ENCODE results near the gene FHOD1. TPM values are rescaled to one million over a fixed set of nuclear protein-coding genes. Genes with fewer than 3 reads are reported as not detected.

Gene FHOD1
- total RNA-seq, 4 donors from 2014 or later, result 9.7 to 15.5 (median 12.9) TPM

GRCh38 chr16:67187175-67187890 lies 59.9 kb downstream of the FHOD1 start:
- Histone ChIP-seq H3K9me3 (no peaks in the 10 kb centered on the region), H3K27ac (no peak overlapping the region), H3K36me3 (no peaks in the 10 kb centered on the region), H3K4me1 (peaks cover 0 to 48% (median 24%) of the 10 kb centered on the region in 3 donors), H3K4me3 (no peak overlapping the region), H3K27me3 (no peaks in the 10 kb centered on the region)
- no peak for TF ChIP-seq CTCF (IDR thresholded peaks at IDR 0.05)
- TF ChIP-seq POLR2A (IDR thresholded peaks at IDR 0.05), result no peak
- no peak for TF ChIP-seq POLR2AphosphoS5 (IDR thresholded peaks at IDR 0.05)
- no peak for TF ChIP-seq EP300 (IDR thresholded peaks at IDR 0.05)
- 80% methylated on average over 2 of the region's 26 CpGs; no CpG with 5 or more reads in 1 of the 2 donors for WGBS, 2 donors (ENCODE audit: low coverage in 1 of 2)
- no peak for ATAC-seq

GRCh38 chr16:67186550-67186950 lies 60.7 kb downstream of the FHOD1 start:
- Histone ChIP-seq H3K27ac (no peak overlapping the region), H3K27me3 (no peaks in the 10 kb centered on the region), H3K4me1 (peaks cover 0 to 51% (median 21%) of the 10 kb centered on the region in 3 donors), H3K9me3 (no peaks in the 10 kb centered on the region), H3K4me3 (no peak overlapping the region), H3K36me3 (no peaks in the 10 kb centered on the region)
- TF ChIP-seq POLR2A (IDR thresholded peaks at IDR 0.05) (no peak), EP300 (IDR thresholded peaks at IDR 0.05) (no peak), POLR2AphosphoS5 (IDR thresholded peaks at IDR 0.05) (no peak), CTCF (IDR thresholded peaks at IDR 0.05) (no peak)
- ATAC-seq, result no peak
- 20% methylated on average over 2 of the region's 5 CpGs; no CpG with 5 or more reads in 1 of the 2 donors for WGBS, 2 donors (ENCODE audit: low coverage in 1 of 2)

- Histone ChIP-seq H3K36me3 (no peaks in the 10 kb centered on the region), H3K27me3 (no peaks in the 10 kb centered on the region), H3K4me3 (peak overlapping the region in 1 of 2 donors; percentile 80), H3K9me3 (no peaks in the 10 kb centered on the region), H3K27ac (peak overlapping the region in 2 of 4 donors; percentile 96 to 98), H3K4me1 (peaks cover 0 to 51% (median 21%) of the 10 kb centered on the region in 3 donors)
- WGBS, 2 donors (ENCODE audit: low coverage in 1 of 2), result 11 to 14% methylated on average over 8 to 9 of the region's 12 CpGs
- no peak for TF ChIP-seq CTCF (IDR thresholded peaks at IDR 0.05)
- TF ChIP-seq POLR2A (IDR thresholded peaks at IDR 0.05), result no peak
- TF ChIP-seq POLR2AphosphoS5 (IDR thresholded peaks at IDR 0.05), result no peak
- TF ChIP-seq EP300 (IDR thresholded peaks at IDR 0.05), result no peak
- no peak for ATAC-seq
These were observed 61.6 kb downstream of the FHOD1 start for GRCh38 chr16:67185651-67186134.

- ATAC-seq, result peak; percentile 45
- H3K4me1 ChIP-seq, result peaks cover 0 to 53% (median 21%) of the 10 kb centered on the region in 3 donors
- H3K27ac ChIP-seq, result peak overlapping the region in 3 of 4 donors; percentile 96 to 98 (median 97)
- TF ChIP-seq POLR2AphosphoS5 (IDR thresholded peaks at IDR 0.05), result peak; percentile 80
- TF ChIP-seq CTCF (IDR thresholded peaks at IDR 0.05), result peak in 3 of 4 experiments; percentile 88 to 91 (median 90)
- no peak for TF ChIP-seq POLR2A (IDR thresholded peaks at IDR 0.05)
- TF ChIP-seq EP300 (IDR thresholded peaks at IDR 0.05), result no peak
- H3K4me3 ChIP-seq, result peak overlapping the region in 1 of 2 donors; percentile 80
- no peaks in the 10 kb centered on the region for H3K36me3 ChIP-seq
- no CpG with 5 or more reads among the region's 43 CpGs for WGBS, 2 donors (ENCODE audit: low coverage in 1 of 2)
- H3K27me3 ChIP-seq, result no peaks in the 10 kb centered on the region
- no peaks in the 10 kb centered on the region for H3K9me3 ChIP-seq
These were observed 62.2 kb downstream of the FHOD1 start for GRCh38 chr16:67184995-67185650.

Measured in gastroesophageal sphincter (tissue), 4 donors.